Measurements from ENCODE around the gene POLQ. TPM values are rescaled to one million over a fixed set of nuclear protein-coding genes. Genes with fewer than 3 reads are reported as not detected.

POLQ gene
- total and polyA plus RNA-seq, 9 of the 15 experiments (the other 6 are each of a cell fraction or from before 2014, with no cell fraction given), result 1.5 to 19.0 (median 8.8) TPM

GRCh38 chr3:121545574-121546455 is at the start of gene POLQ (continued):
- TF ChIP-seq SRSF3 (IDR thresholded peaks at IDR 0.05; ENCODE audit: insufficient read depth, low read length), result no peak
- TF ChIP-seq MAZ (CRISPR knock-in tag; conservative IDR thresholded peaks at IDR 0.05 in 1 of 2, IDR thresholded peaks at IDR 0.05 in 1 of 2), result no peak
- TF ChIP-seq, protein P1, sequence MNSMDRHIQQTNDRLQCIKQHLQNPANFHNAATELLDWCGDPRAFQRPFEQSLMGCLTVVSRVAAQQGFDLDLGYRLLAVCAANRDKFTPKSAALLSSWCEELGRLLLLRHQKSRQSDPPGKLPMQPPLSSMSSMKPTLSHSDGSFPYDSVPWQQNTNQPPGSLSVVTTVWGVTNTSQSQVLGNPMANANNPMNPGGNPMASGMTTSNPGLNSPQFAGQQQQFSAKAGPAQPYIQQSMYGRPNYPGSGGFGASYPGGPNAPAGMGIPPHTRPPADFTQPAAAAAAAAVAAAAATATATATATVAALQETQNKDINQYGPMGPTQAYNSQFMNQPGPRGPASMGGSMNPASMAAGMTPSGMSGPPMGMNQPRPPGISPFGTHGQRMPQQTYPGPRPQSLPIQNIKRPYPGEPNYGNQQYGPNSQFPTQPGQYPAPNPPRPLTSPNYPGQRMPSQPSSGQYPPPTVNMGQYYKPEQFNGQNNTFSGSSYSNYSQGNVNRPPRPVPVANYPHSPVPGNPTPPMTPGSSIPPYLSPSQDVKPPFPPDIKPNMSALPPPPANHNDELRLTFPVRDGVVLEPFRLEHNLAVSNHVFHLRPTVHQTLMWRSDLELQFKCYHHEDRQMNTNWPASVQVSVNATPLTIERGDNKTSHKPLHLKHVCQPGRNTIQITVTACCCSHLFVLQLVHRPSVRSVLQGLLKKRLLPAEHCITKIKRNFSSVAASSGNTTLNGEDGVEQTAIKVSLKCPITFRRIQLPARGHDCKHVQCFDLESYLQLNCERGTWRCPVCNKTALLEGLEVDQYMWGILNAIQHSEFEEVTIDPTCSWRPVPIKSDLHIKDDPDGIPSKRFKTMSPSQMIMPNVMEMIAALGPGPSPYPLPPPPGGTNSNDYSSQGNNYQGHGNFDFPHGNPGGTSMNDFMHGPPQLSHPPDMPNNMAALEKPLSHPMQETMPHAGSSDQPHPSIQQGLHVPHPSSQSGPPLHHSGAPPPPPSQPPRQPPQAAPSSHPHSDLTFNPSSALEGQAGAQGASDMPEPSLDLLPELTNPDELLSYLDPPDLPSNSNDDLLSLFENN (IDR thresholded peaks at IDR 0.05; ENCODE audit: low read depth in 2 of 2, low read length in 2 of 2), result no peak
- no peak for TF ChIP-seq RFX7 (CRISPR knock-in tag; IDR thresholded peaks at IDR 0.05)
- TF ChIP-seq CBX3 (IDR thresholded peaks at IDR 0.05; ENCODE audit: borderline replicate concordance in 1 of 2, low read length in 2 of 2), result peak in 1 of 2 experiments; percentile 10; a peak in 1 of 3 replicates
- TF ChIP-seq, protein P2, sequence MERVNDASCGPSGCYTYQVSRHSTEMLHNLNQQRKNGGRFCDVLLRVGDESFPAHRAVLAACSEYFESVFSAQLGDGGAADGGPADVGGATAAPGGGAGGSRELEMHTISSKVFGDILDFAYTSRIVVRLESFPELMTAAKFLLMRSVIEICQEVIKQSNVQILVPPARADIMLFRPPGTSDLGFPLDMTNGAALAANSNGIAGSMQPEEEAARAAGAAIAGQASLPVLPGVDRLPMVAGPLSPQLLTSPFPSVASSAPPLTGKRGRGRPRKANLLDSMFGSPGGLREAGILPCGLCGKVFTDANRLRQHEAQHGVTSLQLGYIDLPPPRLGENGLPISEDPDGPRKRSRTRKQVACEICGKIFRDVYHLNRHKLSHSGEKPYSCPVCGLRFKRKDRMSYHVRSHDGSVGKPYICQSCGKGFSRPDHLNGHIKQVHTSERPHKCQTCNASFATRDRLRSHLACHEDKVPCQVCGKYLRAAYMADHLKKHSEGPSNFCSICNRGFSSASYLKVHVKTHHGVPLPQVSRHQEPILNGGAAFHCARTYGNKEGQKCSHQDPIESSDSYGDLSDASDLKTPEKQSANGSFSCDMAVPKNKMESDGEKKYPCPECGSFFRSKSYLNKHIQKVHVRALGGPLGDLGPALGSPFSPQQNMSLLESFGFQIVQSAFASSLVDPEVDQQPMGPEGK (CRISPR knock-in tag; IDR thresholded peaks at IDR 0.05; ENCODE audit: borderline replicate concordance), result no peak
- TF ChIP-seq ZNF778 (CRISPR knock-in tag; IDR thresholded peaks at IDR 0.05), result no peak
- no peak for TF ChIP-seq HINFP (tag; conservative IDR thresholded peaks at IDR 0.05; ENCODE audit: low read depth)
- no peak for TF ChIP-seq MTA3 (IDR thresholded peaks at IDR 0.05; ENCODE audit: borderline replicate concordance)
- peak; percentile 69 for TF ChIP-seq RBBP5 (IDR thresholded peaks at IDR 0.05; ENCODE audit: borderline replicate concordance, insufficient read depth, low read length, poor library complexity, severe bottlenecking)
- no peak for TF ChIP-seq NR1H2 (CRISPR knock-in tag; IDR thresholded peaks at IDR 0.05)
